ENCODE measurements around the gene CELF2.

GRCh38 chr10:11024596-11024995 lies 6.9 kb downstream of the CELF2 start:
- TF ChIP-seq CTCF (IDR thresholded peaks at IDR 0.05) (no peak), POLR2A (IDR thresholded peaks at IDR 0.05) (no peak)

Data from vagina (tissue), 2 donors.